Measurements from ENCODE around the gene CIPC.

The CIPC gene

GRCh38 chr14:77102154-77102553 is 4.1 kb downstream of the CIPC start:
- no peak for DNase-seq (ENCODE audit: low read depth, low spot score)

GRCh38 chr14:77103475-77103874 is 5.4 kb downstream of the CIPC start:
- DNase-seq (ENCODE audit: low read depth, low spot score) = no peak

- DNase-seq (ENCODE audit: low read depth, low spot score) = no peak
Measured at GRCh38 chr14:77103951-77104350, 5.9 kb downstream of the CIPC start.

GRCh38 chr14:77104393-77104792 is 6.3 kb downstream of the CIPC start:
- no peak for DNase-seq (ENCODE audit: low read depth, low spot score)

GRCh38 chr14:77105145-77105939 is 7.3 kb downstream of the CIPC start:
- no peak for DNase-seq (ENCODE audit: low read depth, low spot score)

- no peak for DNase-seq (ENCODE audit: low read depth, low spot score)
Measured at GRCh38 chr14:77106666-77107065, 8.6 kb downstream of the CIPC start.

GRCh38 chr14:77107228-77107627 is 9.2 kb downstream of the CIPC start:
- DNase-seq (ENCODE audit: low read depth, low spot score) = no peak

- no peak for DNase-seq (ENCODE audit: low read depth, low spot score)
Measured at GRCh38 chr14:77108753-77109152, 10.7 kb downstream of the CIPC start.

- no peak for DNase-seq (ENCODE audit: low read depth, low spot score)
Measured at GRCh38 chr14:77109656-77110055, 11.6 kb downstream of the CIPC start.

- no peak for DNase-seq (ENCODE audit: low read depth, low spot score)
Measured at GRCh38 chr14:77110286-77110685, 12.2 kb downstream of the CIPC start.

GRCh38 chr14:77111021-77111420 is 13.0 kb downstream of the CIPC start:
- DNase-seq (ENCODE audit: low read depth, low spot score) = no peak

GRCh38 chr14:77113644-77114043 is 15.6 kb downstream of the CIPC start:
- DNase-seq (ENCODE audit: low read depth, low spot score) = no peak

GRCh38 chr14:77114609-77115008 is 16.6 kb downstream of the CIPC start:
- DNase-seq (ENCODE audit: low read depth, low spot score) = no peak

- DNase-seq (ENCODE audit: low read depth, low spot score) = no peak
Measured at GRCh38 chr14:77116172-77116817, 18.2 kb downstream of the CIPC start.

GRCh38 chr14:77119851-77120250 is 21.8 kb downstream of the CIPC start:
- no peak for DNase-seq (ENCODE audit: low read depth, low spot score)

GRCh38 chr14:77120771-77121743 is 23.0 kb downstream of the CIPC start:
- DNase-seq (ENCODE audit: low read depth, low spot score) = no peak

GRCh38 chr14:77122526-77123125 is 24.6 kb downstream of the CIPC start:
- DNase-seq (ENCODE audit: low read depth, low spot score) = no peak

GRCh38 chr14:77123381-77124325 is 25.6 kb downstream of the CIPC start:
- no peak for DNase-seq (ENCODE audit: low read depth, low spot score)

- no peak for DNase-seq (ENCODE audit: low read depth, low spot score)
Measured at GRCh38 chr14:77124345-77125280, 26.6 kb downstream of the CIPC start.
